ENCODE data around the gene TSPAN32. TPM values are rescaled to one million over a fixed set of nuclear protein-coding genes. Genes with fewer than 3 reads are reported as not detected.

Gene TSPAN32
- total RNA-seq, 1 experiment from 2014 or later, result not detected

DNA sequence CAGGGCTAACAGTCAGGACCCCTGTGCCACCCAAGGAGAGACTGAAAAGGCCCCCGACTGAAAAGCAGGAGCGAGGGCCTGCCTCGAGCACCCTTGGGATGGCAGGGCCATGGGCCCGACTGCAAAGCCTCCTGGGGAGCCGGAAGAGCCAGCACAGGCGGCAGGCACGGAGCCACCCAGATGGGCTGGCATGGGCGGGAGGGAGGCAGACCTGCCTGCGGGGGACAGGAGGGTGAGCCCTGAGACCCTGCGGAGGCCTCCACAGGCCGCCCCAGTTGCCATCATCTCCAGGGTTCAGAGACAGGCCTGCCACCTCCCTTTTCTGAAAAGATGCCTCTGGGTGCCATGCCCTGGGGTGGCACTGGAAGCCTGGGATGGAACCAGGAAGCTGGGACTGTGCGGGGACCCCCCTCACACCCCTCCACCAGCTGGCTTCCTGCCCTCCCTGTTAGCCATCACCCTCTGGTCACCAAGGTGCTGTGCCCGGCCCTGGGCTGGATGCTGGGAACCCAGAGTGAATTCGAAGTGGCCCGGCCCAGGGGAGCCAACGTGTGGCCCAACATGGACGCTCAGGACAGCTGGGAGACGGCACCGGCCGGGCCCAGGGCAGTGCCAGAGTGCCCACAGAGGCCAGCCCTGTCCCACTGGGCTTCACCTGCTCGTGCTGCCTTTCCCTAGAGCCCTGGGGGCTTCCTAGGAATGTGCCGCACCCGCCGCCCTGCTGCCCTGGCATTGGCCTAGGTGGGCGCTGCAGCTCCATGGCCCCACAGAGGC lies 13.8 kb downstream of the TSPAN32 start:
- ChIA-PET POLR2A (no interaction called here), CTCF (no interaction called here), RAD21 (ENCODE audit: low non-redundant PET in 1 of 2, low total read pairs in 2 of 2, uncharacterized antibody in 2 of 2, unreplicated experiment in 2 of 2) (no interaction called here)
- no TSS peak for BruUV-seq (replicated peaks)
- no peaks in the 10 kb centered on the region for H3K27me3 ChIP-seq (ENCODE audit: insufficient read depth, low read length)
- ATAC-seq (no peak), DNase-seq (ENCODE audit: low read depth, low spot score) (no peak)
- H3K79me2 ChIP-seq (ENCODE audit: insufficient read depth, low read length), result no peaks in the 10 kb centered on the region
- no peak overlapping the region for H3K4me3 ChIP-seq (replicated peaks in 1 of 2; ENCODE audit: low read depth in 1 of 2, low read length in 2 of 2)
- H3K36me3 ChIP-seq (ENCODE audit: control insufficient read depth in 1 of 2, insufficient read depth in 2 of 2, low read length in 2 of 2), result no peaks in the 10 kb centered on the region
- intact Hi-C loops (cut with micrococcal nuclease), result no loop called here
- no peak overlapping the region for H3K9ac ChIP-seq (ENCODE audit: low read length)
- H3K4me1 ChIP-seq (ENCODE audit: control insufficient read depth in 1 of 2, insufficient read depth in 2 of 2, low read length in 2 of 2), result peaks cover 0 to 20% of the 10 kb centered on the region in 2 experiments
- TF ChIP-seq ZFX (IDR thresholded peaks at IDR 0.05) (no peak), EGR1 (IDR thresholded peaks at IDR 0.05; ENCODE audit: low read depth) (no peak), RAD21 (IDR thresholded peaks at IDR 0.05; ENCODE audit: low read depth) (no peak), TCF7L2 (IDR thresholded peaks at IDR 0.05; ENCODE audit: borderline replicate concordance, extremely low read depth, insufficient read depth, insufficient read length) (no peak), ZNF274 (IDR thresholded peaks at IDR 0.05; ENCODE audit: low read depth, low read length) (no peak), SIN3A (IDR thresholded peaks at IDR 0.05; ENCODE audit: low read depth) (no peak), SP1 (IDR thresholded peaks at IDR 0.05; ENCODE audit: low read depth) (no peak)
- no peaks in the 10 kb centered on the region for H3K9me3 ChIP-seq (ENCODE audit: control insufficient read depth in 1 of 2, insufficient read depth in 1 of 2, low read depth in 1 of 2, low read length in 2 of 2)
- H2AFZ ChIP-seq (ENCODE audit: low read depth, low read length, poor library complexity, severe bottlenecking), result no peak overlapping the region
- H3K27ac ChIP-seq (ENCODE audit: low read depth, low read length), result no peak overlapping the region
- no peak overlapping the region for H3K4me2 ChIP-seq (ENCODE audit: low read length)
- no peaks in the 10 kb centered on the region for H4K20me1 ChIP-seq (ENCODE audit: insufficient read depth)
- H3K9me2 ChIP-seq (ENCODE audit: insufficient read depth), result no peaks in the 10 kb centered on the region

DNA sequence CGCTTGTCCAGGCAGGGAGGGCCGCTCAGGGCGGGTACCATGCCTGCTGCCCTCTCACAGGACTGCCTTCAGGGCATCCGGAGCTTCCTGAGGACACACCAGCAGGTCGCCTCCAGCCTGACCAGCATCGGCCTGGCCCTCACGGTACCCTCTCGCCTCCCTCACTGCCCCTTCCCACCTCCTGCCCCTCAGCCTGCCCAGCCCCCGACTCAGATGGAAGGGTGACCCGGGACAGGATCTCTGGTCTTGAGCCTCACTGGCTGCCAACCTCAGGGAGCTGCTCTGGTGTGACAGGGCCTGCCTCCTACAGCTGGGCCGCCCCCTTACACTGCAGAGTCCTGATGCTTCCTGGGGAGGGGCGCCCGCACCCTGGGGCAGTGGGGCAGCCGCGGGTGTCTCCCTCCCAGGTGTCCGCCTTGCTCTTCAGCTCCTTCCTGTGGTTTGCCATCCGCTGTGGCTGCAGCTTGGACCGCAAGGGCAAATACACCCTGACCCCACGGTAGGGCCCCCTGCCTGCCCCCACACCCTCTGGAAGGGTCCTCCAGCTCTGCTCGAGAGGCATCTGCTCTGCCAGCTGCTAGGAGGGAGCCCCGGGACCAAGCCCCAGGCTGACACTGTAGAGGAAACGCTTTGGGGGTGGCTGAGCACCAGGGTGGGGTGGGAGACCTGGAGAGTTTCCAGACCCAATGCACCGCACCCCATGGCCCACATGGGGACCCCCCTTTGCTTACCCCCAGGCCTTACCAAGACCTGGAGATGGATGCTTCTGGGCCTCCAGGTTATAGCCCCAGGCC lies 14.6 kb downstream of the TSPAN32 start:
- Histone ChIP-seq H3K9me2 (ENCODE audit: insufficient read depth) (no peaks in the 10 kb centered on the region), H3K4me2 (ENCODE audit: low read length) (no peak overlapping the region), H3K36me3 (ENCODE audit: control insufficient read depth in 1 of 2, insufficient read depth in 2 of 2, low read length in 2 of 2) (no peaks in the 10 kb centered on the region), H3K9ac (ENCODE audit: low read length) (no peak overlapping the region), H3K27me3 (ENCODE audit: insufficient read depth, low read length) (0 out of 2 replicates have a peak, but pooled peaks cover under 1% of the 10 kb centered on the region), H3K9me3 (ENCODE audit: control insufficient read depth in 1 of 2, insufficient read depth in 1 of 2, low read depth in 1 of 2, low read length in 2 of 2) (no peaks in the 10 kb centered on the region), H3K27ac (ENCODE audit: low read depth, low read length) (no peak overlapping the region), H3K4me1 (ENCODE audit: control insufficient read depth in 1 of 2, insufficient read depth in 2 of 2, low read length in 2 of 2) (peaks cover 0 to 20% of the 10 kb centered on the region in 2 experiments), H2AFZ (ENCODE audit: low read depth, low read length, poor library complexity, severe bottlenecking) (no peak overlapping the region), H3K79me2 (ENCODE audit: insufficient read depth, low read length) (no peaks in the 10 kb centered on the region), H4K20me1 (ENCODE audit: insufficient read depth) (no peaks in the 10 kb centered on the region), H3K4me3 (replicated peaks in 1 of 2; ENCODE audit: low read depth in 1 of 2, low read length in 2 of 2) (no peak overlapping the region)
- ChIA-PET CTCF (no interaction called here), POLR2A (no interaction called here), RAD21 (ENCODE audit: low non-redundant PET in 1 of 2, low total read pairs in 2 of 2, uncharacterized antibody in 2 of 2, unreplicated experiment in 2 of 2) (no interaction called here)
- no peak for ATAC-seq
- BruUV-seq (replicated peaks), result no TSS peak
- no peak for DNase-seq (ENCODE audit: low read depth, low spot score)
- intact Hi-C loops (cut with micrococcal nuclease), result no loop called here
- TF ChIP-seq POLR2AphosphoS5 (IDR thresholded peaks at IDR 0.05; ENCODE audit: low read depth, low read length) (no peak), SRF (IDR thresholded peaks at IDR 0.05; ENCODE audit: low read depth) (no peak), EGR1 (IDR thresholded peaks at IDR 0.05; ENCODE audit: low read depth) (no peak), YY1 (IDR thresholded peaks at IDR 0.05; ENCODE audit: extremely low read depth, insufficient replicate concordance, low read depth, low read length) (no peak), POLR2A (IDR thresholded peaks at IDR 0.05; ENCODE audit: borderline replicate concordance, extremely low read depth, insufficient read depth, insufficient read length) (no peak), SIN3A (IDR thresholded peaks at IDR 0.05; ENCODE audit: low read depth) (no peak), CBX3 (IDR thresholded peaks at IDR 0.05; ENCODE audit: low read depth) (no peak), JUND (IDR thresholded peaks at IDR 0.05) (no peak), EZH2phosphoT487 (IDR thresholded peaks at IDR 0.05; ENCODE audit: borderline replicate concordance) (no peak), EZH2 (IDR thresholded peaks at IDR 0.05) (no peak), FOSL1 (IDR thresholded peaks at IDR 0.05; ENCODE audit: low read depth) (no peak), SP1 (IDR thresholded peaks at IDR 0.05; ENCODE audit: low read depth) (no peak), ZFX (IDR thresholded peaks at IDR 0.05) (no peak), ELF1 (IDR thresholded peaks at IDR 0.05; ENCODE audit: borderline replicate concordance, low read depth) (no peak)
- TF ChIP-seq, protein P1, sequence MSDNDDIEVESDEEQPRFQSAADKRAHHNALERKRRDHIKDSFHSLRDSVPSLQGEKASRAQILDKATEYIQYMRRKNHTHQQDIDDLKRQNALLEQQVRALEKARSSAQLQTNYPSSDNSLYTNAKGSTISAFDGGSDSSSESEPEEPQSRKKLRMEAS (IDR thresholded peaks at IDR 0.05), result no peak
- TF ChIP-seq, protein P2, sequence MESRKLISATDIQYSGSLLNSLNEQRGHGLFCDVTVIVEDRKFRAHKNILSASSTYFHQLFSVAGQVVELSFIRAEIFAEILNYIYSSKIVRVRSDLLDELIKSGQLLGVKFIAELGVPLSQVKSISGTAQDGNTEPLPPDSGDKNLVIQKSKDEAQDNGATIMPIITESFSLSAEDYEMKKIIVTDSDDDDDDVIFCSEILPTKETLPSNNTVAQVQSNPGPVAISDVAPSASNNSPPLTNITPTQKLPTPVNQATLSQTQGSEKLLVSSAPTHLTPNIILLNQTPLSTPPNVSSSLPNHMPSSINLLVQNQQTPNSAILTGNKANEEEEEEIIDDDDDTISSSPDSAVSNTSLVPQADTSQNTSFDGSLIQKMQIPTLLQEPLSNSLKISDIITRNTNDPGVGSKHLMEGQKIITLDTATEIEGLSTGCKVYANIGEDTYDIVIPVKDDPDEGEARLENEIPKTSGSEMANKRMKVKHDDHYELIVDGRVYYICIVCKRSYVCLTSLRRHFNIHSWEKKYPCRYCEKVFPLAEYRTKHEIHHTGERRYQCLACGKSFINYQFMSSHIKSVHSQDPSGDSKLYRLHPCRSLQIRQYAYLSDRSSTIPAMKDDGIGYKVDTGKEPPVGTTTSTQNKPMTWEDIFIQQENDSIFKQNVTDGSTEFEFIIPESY (IDR thresholded peaks at IDR 0.05; ENCODE audit: extremely low read depth, insufficient replicate concordance, low read length), result no peak

Measured in HCT116 (cell line).